Heart left ventricle (tissue), 13 donors: ENCODE data around the gene MGLL.

ENCODE experiments used
- POLR2A ChIP-seq, 2 donors: fragments of 450-650 bp; IDR thresholded peaks; one replicate each; pipeline ENCODE4 v1.6.1; 2017; ENCODE audit warnings: antibody characterized with exemption in 2 of 2, mild to moderate bottlenecking in 2 of 2, moderate library complexity in 2 of 2
- TF ChIP-seq, protein P1 (sequence below), 12 donors: fragments of 200-600 bp; sonication (generic) in 4 of 12; IDR thresholded peaks; one replicate each; pipeline versions ENCODE4 v1.5.0 to v1.8.0; 2018 to 2022; ENCODE audit warnings: antibody characterized with exemption in 12 of 12, mild to moderate bottlenecking in 5 of 12
- donor health status: ischemic (EF 13 %, LVEDD 7.1; RV severe dilation, severe dysfunction).
- donor health status: DM: no; HTN: yes; CAD: no.
- donor health status: DM: no; HTN: no; CAD: no.
- donor health status: ischemic (EF 25% LVEDD 6.9; RV normal size, moderate dysfunction).
- donor health status: ischemic (EF 25% LVEDD 5.7; RV mildly dilated, moderate dysfunction).
- donor health status: ischemic (EF 35%, LVEDD 5.7; RV mildly dilated, moderate dysfunction).
- donor health status: nonischemic (EF 11% LVEDD 7.7; RV severe dilation, severe dysfunction).
- donor health status: DM: yes; HTN: yes; CAD: no.
- donor health status: PGD.
- donor health status: ischemic (EF 29% LVEDD 5.4; RV normal size, mild dysfunction).
- donor health status: nonischemic (EF 23%, LVEDD 6.1; RV moderate dilation, normal function).

DNA sequence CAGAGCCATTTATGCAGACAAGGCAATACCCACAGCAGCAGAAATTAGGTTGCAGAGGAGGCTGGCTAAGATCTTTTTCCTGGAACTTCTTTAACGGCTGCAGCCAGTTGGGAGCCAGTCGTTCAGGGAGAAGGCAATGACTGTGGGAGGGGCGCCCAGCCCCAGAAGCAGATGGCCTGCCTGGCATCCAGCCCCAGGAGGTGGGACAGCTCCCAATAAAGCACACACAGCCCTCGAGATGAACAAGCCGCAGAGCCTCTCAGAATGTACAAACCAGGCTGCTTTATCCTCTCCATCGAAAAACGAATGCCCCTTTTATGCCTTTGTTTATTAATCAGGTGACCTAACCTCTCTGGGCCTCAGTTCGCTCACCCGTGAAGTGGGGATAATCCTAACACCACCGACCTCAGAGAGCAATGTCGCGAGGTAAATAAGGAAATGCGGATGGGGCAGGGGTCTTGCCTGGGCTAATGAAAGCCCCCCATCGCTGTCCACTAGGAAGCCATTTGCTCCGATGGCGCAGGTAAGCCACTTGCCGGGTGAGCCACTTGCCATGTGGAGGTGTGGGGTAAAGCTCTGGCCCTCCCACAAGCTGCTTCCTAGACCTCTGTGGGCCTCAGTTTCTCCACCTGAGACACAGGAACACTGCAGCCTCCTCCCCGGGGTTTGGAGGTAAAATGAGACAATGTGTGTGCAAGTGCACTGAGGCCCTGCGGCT is 35.8 kb downstream of the MGLL start:
- TF ChIP-seq, protein P1, sequence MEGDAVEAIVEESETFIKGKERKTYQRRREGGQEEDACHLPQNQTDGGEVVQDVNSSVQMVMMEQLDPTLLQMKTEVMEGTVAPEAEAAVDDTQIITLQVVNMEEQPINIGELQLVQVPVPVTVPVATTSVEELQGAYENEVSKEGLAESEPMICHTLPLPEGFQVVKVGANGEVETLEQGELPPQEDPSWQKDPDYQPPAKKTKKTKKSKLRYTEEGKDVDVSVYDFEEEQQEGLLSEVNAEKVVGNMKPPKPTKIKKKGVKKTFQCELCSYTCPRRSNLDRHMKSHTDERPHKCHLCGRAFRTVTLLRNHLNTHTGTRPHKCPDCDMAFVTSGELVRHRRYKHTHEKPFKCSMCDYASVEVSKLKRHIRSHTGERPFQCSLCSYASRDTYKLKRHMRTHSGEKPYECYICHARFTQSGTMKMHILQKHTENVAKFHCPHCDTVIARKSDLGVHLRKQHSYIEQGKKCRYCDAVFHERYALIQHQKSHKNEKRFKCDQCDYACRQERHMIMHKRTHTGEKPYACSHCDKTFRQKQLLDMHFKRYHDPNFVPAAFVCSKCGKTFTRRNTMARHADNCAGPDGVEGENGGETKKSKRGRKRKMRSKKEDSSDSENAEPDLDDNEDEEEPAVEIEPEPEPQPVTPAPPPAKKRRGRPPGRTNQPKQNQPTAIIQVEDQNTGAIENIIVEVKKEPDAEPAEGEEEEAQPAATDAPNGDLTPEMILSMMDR (IDR thresholded peaks at IDR 0.05): no peak
- TF ChIP-seq POLR2A (IDR thresholded peaks at IDR 0.05): no peak
